ENCODE measurements around the gene MAP2K5.

- TF ChIP-seq CTCF (IDR thresholded peaks at IDR 0.05; ENCODE audit: low read depth, low read length, missing input control) (no peak), YY1 (IDR thresholded peaks at IDR 0.05) (no peak), FOXA1 (IDR thresholded peaks at IDR 0.05) (no peak), TAF1 (conservative IDR thresholded peaks at IDR 0.05) (no peak), ZBTB33 (IDR thresholded peaks at IDR 0.05) (no peak), EGR1 (IDR thresholded peaks at IDR 0.05; ENCODE audit: low read depth in 2 of 2) (no peak), RAD21 (IDR thresholded peaks at IDR 0.05) (no peak), JUND (IDR thresholded peaks at IDR 0.05) (no peak)
Observed at GRCh38 chr15:67685008-67685599, 142.6 kb downstream of the MAP2K5 start.

All from liver (tissue), 3 donors.